GM23338 (cell line): ENCODE measurements around the gene C2orf49.

ENCODE experiments used
- CREB1 ChIP-seq: fragments of 250-450 bp; sonication (Bioruptor Pico); IDR thresholded peaks from 2 replicates; pipeline ENCODE4 v1.5.0; 2020; ENCODE audit warnings: low read depth, mild to moderate bottlenecking, moderate library complexity
- EZH2 ChIP-seq: fragments of 200-600 bp; sonication (generic); IDR thresholded peaks from one replicate; pipeline ENCODE4 v1.8.0; 2017; ENCODE audit warnings: antibody characterized with exemption, mild to moderate bottlenecking, low read depth; ENCODE audit not compliant: unreplicated experiment
- EZH2phosphoT487 ChIP-seq: fragments of 200-600 bp; sonication (generic); IDR thresholded peaks from one replicate; pipeline ENCODE4 v1.8.1; 2018; ENCODE audit warnings: antibody characterized with exemption; ENCODE audit not compliant: unreplicated experiment
- POLR2AphosphoS5 ChIP-seq: IDR thresholded peaks from 2 replicates; pipeline ENCODE4 v1.6.1; 2016; ENCODE audit warnings: antibody characterized with exemption, low read depth
- TF ChIP-seq, protein P1 (sequence below), 2 experiments: fragments of 200-600 bp in 1 of 2; sonication (generic) in 1 of 2; conservative IDR thresholded peaks; 2 replicates each; pipeline versions ENCODE4 v1.5.1 to v1.6.1; 2016 to 2017; ENCODE audit warnings: antibody characterized with exemption in 2 of 2, low read depth in 2 of 2, mild to moderate bottlenecking in 2 of 2, moderate library complexity in 1 of 2

DNA sequence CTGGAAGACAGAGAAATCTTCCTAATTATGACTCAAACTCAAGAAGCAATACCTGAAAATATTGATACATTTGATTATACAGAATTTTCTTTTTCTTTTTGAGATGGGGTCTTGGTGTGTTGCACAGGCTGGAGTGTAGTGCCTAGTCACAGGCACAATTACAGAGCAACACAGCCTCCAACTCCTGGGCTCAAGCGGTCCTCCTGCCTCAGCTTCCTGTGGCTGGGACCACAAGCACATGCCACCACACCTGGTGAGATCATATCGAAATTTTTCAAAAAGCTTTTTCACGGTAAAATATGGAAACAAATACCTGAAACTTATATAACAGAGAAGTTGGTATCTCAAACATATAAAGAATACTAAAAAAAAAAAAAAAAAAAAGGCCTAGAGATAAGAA is 35.7 kb upstream of the C2orf49 start:
- TF ChIP-seq POLR2AphosphoS5 (no peak), EZH2phosphoT487 (no peak), EZH2 (no peak), CREB1 (CRISPR knock-in tag) (no peak)
- TF ChIP-seq, protein P1, sequence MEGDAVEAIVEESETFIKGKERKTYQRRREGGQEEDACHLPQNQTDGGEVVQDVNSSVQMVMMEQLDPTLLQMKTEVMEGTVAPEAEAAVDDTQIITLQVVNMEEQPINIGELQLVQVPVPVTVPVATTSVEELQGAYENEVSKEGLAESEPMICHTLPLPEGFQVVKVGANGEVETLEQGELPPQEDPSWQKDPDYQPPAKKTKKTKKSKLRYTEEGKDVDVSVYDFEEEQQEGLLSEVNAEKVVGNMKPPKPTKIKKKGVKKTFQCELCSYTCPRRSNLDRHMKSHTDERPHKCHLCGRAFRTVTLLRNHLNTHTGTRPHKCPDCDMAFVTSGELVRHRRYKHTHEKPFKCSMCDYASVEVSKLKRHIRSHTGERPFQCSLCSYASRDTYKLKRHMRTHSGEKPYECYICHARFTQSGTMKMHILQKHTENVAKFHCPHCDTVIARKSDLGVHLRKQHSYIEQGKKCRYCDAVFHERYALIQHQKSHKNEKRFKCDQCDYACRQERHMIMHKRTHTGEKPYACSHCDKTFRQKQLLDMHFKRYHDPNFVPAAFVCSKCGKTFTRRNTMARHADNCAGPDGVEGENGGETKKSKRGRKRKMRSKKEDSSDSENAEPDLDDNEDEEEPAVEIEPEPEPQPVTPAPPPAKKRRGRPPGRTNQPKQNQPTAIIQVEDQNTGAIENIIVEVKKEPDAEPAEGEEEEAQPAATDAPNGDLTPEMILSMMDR (conservative IDR thresholded peaks at IDR 0.05; ENCODE audit: low read depth in 2 of 2) = no peak
